NCI-H2227 (cell line): ENCODE results near the gene SLC37A2.
A peak's percentile ranks its signal among the peaks of the same experiment; 100 is the strongest.
"Not testable (repeated sequence)": the region's sequence is repeated elsewhere in the genome, so short reads cannot be mapped to it uniquely, and the experiment has no call there.

Experiments used
- DNase-seq: peaks from one replicate; lab custom pipeline; 2025; ENCODE audit not compliant: unreplicated experiment; lab: John Stamatoyannopoulos, UW

Gene SLC37A2

GRCh38 chr11:125062931-125063428 lies at the start of gene SLC37A2:
Gene SLC37A2 (plus strand): TSS chr11:125063305. CDS start chr11:125063368, 63 bp downstream.
- DNase-seq: peak; percentile 24

GRCh38 chr11:125016413-125016812 lies 46.7 kb upstream of the SLC37A2 start:
- no peak for DNase-seq

- DNase-seq: no peak
These were observed 42.8 kb upstream of the SLC37A2 start for GRCh38 chr11:125020342-125020741.

- DNase-seq: no peak
These were observed 40.6 kb upstream of the SLC37A2 start for GRCh38 chr11:125022551-125022950.

GRCh38 chr11:125025968-125026367 lies 37.1 kb upstream of the SLC37A2 start:
- no peak for DNase-seq

GRCh38 chr11:125029431-125029830 lies 33.7 kb upstream of the SLC37A2 start:
- not testable (repeated sequence) for DNase-seq

- no peak for DNase-seq
These were observed 26.2 kb upstream of the SLC37A2 start for GRCh38 chr11:125036933-125037332.

- DNase-seq: no peak
These were observed 13.8 kb upstream of the SLC37A2 start for GRCh38 chr11:125049164-125049792.

- no peak for DNase-seq
These were observed 11.1 kb upstream of the SLC37A2 start for GRCh38 chr11:125052047-125052446.

- no peak for DNase-seq
These were observed 9.9 kb upstream of the SLC37A2 start for GRCh38 chr11:125053167-125053566.

- DNase-seq: no peak
These were observed 7.9 kb upstream of the SLC37A2 start for GRCh38 chr11:125055107-125055715.

- DNase-seq: not testable (repeated sequence)
These were observed 7.0 kb upstream of the SLC37A2 start for GRCh38 chr11:125056111-125056510.

- DNase-seq: no peak
These were observed 6.0 kb upstream of the SLC37A2 start for GRCh38 chr11:125056931-125057692.

GRCh38 chr11:125057693-125058016 lies 5.5 kb upstream of the SLC37A2 start:
- no peak for DNase-seq

- no peak for DNase-seq
These were observed 1.8 kb upstream of the SLC37A2 start for GRCh38 chr11:125061281-125061680.

GRCh38 chr11:125062218-125062930 lies 731 bp upstream of the SLC37A2 start:
- no peak for DNase-seq

GRCh38 chr11:125063429-125064043 lies 431 bp downstream of the SLC37A2 start:
- no peak for DNase-seq

GRCh38 chr11:125064070-125064469 lies 965 bp downstream of the SLC37A2 start:
- DNase-seq: no peak

GRCh38 chr11:125068368-125068767 lies 5.3 kb downstream of the SLC37A2 start:
- DNase-seq: no peak

- no peak for DNase-seq
These were observed 5.9 kb downstream of the SLC37A2 start for GRCh38 chr11:125069008-125069407.

GRCh38 chr11:125069796-125070195 lies 6.7 kb downstream of the SLC37A2 start:
- no peak for DNase-seq
